Fibroblast of the aortic adventitia (primary cell): ENCODE results near the gene FAF1. TPM values are rescaled to one million over a fixed set of nuclear protein-coding genes. Genes with fewer than 3 reads are reported as not detected.
A peak's percentile ranks its signal among the peaks of the same experiment; 100 is the strongest.
"Not testable (repeated sequence)": the region's sequence is repeated elsewhere in the genome, so short reads cannot be mapped to it uniquely, and the experiment has no call there.

Source experiments
- DNase-seq: peaks from one replicate; pipeline ENCODE4 v3.0.0-alpha.2; 2010; ENCODE audit warnings: low read depth
- H3K4me3 ChIP-seq: 2 replicates; pipeline ENCODE4 v1.5.1; 2011; ENCODE audit warnings: low read depth, mild to moderate bottlenecking, control low read depth, low read length, moderate library complexity
- total RNA-seq: library from RNA; depleted of rRNA; stranded (reverse); fragments of >200 nt; gene quantifications from 2 replicates; pipeline ENCODE4 v1.2.3, GENCODE V29; 2012; ENCODE audit warnings: low replicate concordance
- TF ChIP-seq, protein P1 (sequence below): IDR thresholded peaks from 2 replicates; pipeline ENCODE4 v1.5.1; 2011; ENCODE audit warnings: mild to moderate bottlenecking, low read length, control low read depth, inconsistent platforms; ENCODE audit not compliant: insufficient read depth

The FAF1 gene
- total RNA-seq, 1 donor: 93.8 TPM

DNA sequence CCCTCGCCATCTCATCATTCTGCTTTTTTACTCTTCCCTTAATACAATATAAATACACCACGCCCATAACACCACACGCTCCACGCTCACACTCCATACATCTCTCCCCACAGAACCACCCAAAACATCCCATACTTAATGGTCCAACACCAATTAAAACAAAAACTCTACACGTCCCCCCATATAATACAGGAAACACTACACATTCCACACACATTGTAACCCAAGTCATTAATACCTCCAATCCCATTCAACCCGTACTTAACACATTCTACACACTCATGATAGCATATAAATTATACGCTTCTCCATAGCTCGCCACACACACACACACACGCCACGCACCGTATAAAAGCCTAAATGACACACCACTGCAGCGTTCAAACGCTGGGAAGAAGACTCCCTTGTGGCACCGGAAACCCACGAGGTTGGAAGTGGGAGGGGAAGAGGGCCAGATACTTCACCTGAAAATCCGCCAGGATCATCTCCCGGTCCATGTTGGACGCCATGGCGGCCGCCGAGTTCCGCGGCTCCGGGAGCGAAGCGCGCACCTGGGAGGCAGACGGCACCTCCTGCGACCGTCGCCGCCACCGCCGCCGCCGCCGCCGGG lies 659 bp downstream of the FAF1 start:
- peak; percentile 42 for DNase-seq
- peak overlapping the region; percentile 93 for H3K4me3 ChIP-seq
- TF ChIP-seq, protein P1, sequence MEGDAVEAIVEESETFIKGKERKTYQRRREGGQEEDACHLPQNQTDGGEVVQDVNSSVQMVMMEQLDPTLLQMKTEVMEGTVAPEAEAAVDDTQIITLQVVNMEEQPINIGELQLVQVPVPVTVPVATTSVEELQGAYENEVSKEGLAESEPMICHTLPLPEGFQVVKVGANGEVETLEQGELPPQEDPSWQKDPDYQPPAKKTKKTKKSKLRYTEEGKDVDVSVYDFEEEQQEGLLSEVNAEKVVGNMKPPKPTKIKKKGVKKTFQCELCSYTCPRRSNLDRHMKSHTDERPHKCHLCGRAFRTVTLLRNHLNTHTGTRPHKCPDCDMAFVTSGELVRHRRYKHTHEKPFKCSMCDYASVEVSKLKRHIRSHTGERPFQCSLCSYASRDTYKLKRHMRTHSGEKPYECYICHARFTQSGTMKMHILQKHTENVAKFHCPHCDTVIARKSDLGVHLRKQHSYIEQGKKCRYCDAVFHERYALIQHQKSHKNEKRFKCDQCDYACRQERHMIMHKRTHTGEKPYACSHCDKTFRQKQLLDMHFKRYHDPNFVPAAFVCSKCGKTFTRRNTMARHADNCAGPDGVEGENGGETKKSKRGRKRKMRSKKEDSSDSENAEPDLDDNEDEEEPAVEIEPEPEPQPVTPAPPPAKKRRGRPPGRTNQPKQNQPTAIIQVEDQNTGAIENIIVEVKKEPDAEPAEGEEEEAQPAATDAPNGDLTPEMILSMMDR: no peak

DNA sequence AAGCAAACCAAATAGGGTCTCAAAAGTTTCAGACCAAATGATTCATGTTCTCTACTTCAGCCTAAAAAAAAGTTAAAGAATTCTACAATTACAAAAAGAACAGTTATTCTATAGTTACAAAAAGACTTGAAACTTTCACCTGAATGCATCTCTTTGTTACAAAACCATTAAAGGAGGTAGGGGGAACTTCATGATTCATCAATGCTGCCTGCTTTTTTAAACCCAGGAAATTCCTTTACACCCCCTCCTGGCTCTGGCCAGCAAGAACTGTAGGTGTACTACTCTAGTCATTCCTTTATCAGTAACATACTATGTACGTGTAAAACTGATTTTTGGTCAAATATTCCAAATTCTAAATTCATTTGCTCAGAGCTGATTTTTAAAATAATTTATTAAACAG lies 5.0 kb downstream of the FAF1 start:
- no peak overlapping the region for H3K4me3 ChIP-seq
- TF ChIP-seq, protein P1: no peak
- DNase-seq: no peak

DNA sequence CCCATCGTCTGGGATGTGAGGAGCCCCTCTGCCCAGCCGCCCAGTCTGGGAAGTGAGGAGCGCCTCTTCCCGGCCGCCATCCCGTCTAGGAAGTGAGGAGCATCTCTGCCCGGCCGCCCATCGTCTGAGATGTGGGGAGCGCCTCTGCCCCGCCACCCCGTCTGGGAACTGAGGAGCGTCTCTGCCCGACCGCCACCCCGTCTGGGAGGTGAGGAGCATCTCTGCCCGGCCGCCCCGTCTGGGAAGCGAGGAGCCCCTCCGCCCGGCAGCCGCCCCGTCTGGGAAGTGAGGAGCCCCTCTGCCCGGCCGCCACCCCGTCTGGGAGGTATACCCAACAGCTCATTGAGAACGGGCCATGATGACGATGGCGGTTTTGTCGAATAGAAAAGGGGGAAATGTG lies 7.5 kb downstream of the FAF1 start:
- H3K4me3 ChIP-seq, DNase-seq: not testable (repeated sequence)

DNA sequence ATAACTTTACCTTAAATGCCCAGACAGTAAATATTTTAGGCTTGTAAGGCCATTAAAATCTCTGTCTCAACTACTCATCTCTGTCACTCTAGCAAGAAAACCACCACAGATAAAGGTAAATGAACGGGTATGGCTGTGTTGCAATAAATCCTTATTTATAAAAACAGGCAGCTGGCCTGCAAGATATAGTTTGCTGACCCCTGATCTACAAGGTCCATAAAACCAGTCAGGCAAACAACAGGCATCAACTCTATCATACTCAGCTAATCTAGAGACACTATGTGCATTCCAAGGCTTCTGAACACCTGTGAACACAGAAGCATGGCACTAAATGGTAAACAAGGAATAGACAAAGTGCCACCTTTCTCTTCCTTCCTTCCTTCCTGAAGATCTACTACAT lies 9.7 kb downstream of the FAF1 start:
- DNase-seq: no peak
- TF ChIP-seq, protein P1: no peak
- H3K4me3 ChIP-seq: no peak overlapping the region

DNA sequence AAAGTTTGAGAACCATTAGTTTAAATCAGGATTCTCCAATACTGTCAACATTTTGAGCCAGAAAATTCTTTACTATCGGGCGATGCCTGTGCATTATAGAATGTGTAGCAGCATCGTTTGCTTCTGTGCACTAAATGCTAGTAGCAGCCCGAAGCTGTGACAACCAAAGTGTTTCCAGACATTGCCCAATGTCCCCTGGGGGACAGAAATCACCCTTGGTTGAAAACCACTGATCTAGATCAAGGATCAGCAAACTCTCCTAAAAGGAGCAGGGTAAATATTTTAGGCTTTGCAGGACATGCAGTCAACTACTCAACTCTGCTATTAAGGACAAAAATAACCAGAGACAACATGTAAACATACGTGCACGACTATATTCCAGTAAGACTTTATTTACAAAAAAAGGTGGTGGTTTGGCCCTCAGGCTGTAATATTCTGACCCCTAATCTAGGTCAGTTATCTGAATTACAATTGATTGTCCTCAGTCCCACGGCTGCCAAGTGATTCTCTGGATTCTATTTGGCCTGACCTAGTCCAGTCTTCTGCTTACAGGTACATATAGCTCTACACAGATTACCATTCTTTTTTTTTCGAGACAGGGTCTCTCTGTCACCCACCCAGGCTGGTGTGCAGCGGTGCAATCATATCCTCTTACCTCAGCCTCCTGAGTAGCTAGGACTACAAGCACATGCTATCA lies 10.6 kb downstream of the FAF1 start:
- TF ChIP-seq, protein P1: no peak
- DNase-seq: no peak
- no peak overlapping the region for H3K4me3 ChIP-seq

DNA sequence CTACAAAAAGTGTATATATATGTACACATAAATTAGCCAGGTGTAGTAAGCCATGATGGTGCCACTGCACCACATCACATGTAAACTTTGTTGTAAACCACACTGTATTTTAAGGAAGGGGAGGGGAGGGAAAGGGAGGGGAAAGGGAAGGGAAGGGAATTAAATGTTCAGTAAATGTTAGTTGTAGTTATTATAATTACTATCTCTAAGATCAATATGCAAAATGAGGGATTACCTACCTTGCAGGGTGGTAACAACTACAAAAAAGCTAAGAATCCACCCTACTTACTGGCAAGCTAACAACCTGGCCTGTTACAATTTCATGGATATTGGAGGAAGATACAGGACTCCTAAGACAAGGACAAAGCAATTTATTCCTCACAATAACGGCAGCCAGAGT lies 17.7 kb downstream of the FAF1 start:
- TF ChIP-seq, protein P1: no peak
- DNase-seq: no peak

DNA sequence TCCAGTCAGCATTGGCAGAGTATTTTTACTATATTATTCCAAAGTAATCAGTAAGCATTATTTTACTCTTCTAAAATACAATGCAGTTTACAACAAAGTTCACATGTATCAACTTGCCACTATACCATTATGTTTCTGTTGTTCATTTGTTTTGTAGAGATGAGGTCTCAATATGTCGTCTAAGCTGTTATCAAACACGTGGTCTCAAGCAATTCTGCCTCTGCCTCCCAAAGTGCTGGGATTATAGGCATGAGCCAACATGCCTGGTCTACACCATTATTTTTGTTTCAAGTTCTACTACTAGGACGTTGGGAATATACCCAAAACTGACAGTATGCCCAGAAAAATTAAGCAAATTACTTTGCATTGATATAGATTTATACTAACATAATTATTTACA lies 19.8 kb downstream of the FAF1 start:
- TF ChIP-seq, protein P1: no peak
- no peak overlapping the region for H3K4me3 ChIP-seq
- no peak for DNase-seq

More for the DNA sequence above, 17.7 kb downstream of the FAF1 start:
- no peak overlapping the region for H3K4me3 ChIP-seq
